Posterior vena cava (tissue), 2 donors: ENCODE data around the gene SYNM. TPM values are rescaled to one million over a fixed set of nuclear protein-coding genes. Genes with fewer than 3 reads are reported as not detected.

ENCODE experiments used
- DNase-seq: peaks from one replicate; pipeline ENCODE4 v3.0.0-alpha.2; 2020; ENCODE audit warnings: low spot score
- intact Hi-C, 2 donors: fragments of 100-400 bp; cut with DNase I; formaldehyde crosslinking; loops; one replicate each; pipeline versions ENCODE4 v1.14.1 to v1.14.2; 2022 to 2023
- total RNA-seq, 2 donors: library from RNA; stranded (reverse); fragmentation: NEBNext Ultra II Directional; extraction: Animal tissue kit (Norgen Biotek cat#: 25700); gene quantifications; one replicate each; pipeline ENCODE4 v1.2.1, GENCODE V29; 2021
- donor health status: DM: yes; HTN: yes; CAD: no.
- donor health status: DM: yes; HTN: yes; CAD: no.

Gene SYNM
- total RNA-seq, 2 donors from 2014 or later: 447 to 863 TPM

DNA sequence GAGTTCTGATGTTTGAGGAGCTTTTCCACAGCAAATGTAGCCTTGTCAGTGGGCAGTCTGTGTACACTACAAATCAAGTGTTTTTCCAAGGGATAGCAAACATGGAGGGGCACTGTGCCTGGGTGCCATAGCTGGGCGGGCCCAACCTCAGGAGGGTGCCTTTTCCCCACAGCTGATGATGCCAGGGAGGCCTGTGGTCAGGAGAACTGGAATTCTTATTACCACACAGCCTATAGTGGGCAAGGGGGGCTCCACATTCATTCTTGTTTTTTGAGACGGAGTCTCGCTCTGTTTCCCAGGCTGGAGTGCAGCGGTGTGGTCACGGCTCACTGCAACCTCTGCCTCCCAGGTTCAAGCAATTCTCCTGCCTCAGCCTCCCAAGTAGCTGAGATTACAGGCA, 41.8 kb downstream of the SYNM start:
- intact Hi-C loops: no loop called here
- peak; percentile 44 for DNase-seq

DNA sequence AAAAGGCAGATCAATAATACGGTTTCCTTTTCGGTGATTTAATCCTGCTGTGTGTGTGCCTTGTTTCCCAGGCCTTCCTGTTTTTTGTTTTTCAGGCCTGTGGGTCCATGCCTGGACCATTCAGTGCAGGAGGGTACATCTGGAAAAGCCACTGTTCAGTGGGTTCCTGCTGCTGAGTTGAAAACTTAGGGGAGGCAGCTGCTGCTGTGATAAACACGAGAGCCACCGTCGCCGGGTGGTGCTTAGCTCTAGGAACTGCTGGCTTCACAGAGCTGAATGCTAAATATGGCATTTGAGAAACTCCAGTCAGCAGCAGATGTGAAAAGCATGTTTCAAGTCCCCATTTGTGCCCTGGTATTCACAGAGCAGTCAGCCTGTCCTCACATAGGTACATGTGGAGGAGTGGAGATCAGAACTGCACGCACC, 44.0 kb downstream of the SYNM start:
- peak; percentile 80 for DNase-seq

GRCh38 chr15:99149366-99149765, 44.5 kb downstream of the SYNM start:
- DNase-seq: peak; percentile 70
- intact Hi-C loops: no loop called here

More for the DNA sequence above, 44.0 kb downstream of the SYNM start:
- intact Hi-C loops: no loop called here

GRCh38 chr15:99151156-99151555, 46.3 kb downstream of the SYNM start:
- intact Hi-C loops: no loop called here

GRCh38 chr15:99153026-99153535, 48.2 kb downstream of the SYNM start:
- intact Hi-C loops: no loop called here

More at GRCh38 chr15:99151156-99151555, 46.3 kb downstream of the SYNM start:
- DNase-seq: peak; percentile 35

GRCh38 chr15:99154271-99154670, 49.4 kb downstream of the SYNM start:
- DNase-seq: no peak
- intact Hi-C loops: no loop called here

More at GRCh38 chr15:99153026-99153535, 48.2 kb downstream of the SYNM start:
- no peak for DNase-seq

- intact Hi-C loops: no loop called here
- no peak for DNase-seq
Measured at GRCh38 chr15:99155961-99156443, 51.1 kb downstream of the SYNM start.

- DNase-seq: no peak
- intact Hi-C loops: no loop called here
Measured at GRCh38 chr15:99157456-99157855, 52.6 kb downstream of the SYNM start.

DNA sequence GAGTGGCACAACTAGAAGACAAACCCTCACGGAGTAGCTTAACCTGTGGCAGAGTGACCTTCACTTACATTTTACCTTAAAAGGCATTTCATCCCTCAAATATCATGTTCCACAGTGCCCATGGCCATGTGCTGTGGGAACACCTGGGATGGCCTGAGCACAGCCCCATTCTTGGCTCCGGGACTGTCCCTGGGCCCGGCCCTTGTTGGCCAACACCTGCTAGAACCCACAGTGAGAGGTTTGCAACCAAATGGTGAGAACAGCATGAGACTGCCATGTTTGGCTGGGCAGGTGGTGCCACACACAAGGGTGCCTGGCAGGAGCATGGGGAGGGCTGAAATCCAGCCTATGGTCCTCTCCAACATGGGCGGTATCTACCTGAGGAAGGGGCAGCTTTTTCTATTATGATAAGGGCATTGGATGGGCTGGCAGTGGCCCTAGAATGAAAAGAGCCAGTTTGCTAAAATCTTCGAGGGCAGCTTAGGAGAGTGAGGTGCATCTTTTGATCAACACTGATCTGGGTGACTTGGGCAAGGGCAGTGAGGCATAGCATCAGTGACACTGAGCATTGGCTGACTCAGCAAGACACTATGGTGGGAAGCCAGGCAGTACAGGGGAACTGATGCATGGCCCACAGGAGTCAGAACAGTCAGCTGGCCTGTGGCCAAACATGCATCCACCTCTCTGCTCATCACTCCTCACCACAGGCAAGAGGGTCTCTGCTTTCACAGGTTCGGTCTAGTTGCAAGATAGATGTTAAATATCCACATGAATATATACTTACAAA, 53.9 kb downstream of the SYNM start:
- intact Hi-C loops: no loop called here
- no peak for DNase-seq

DNA sequence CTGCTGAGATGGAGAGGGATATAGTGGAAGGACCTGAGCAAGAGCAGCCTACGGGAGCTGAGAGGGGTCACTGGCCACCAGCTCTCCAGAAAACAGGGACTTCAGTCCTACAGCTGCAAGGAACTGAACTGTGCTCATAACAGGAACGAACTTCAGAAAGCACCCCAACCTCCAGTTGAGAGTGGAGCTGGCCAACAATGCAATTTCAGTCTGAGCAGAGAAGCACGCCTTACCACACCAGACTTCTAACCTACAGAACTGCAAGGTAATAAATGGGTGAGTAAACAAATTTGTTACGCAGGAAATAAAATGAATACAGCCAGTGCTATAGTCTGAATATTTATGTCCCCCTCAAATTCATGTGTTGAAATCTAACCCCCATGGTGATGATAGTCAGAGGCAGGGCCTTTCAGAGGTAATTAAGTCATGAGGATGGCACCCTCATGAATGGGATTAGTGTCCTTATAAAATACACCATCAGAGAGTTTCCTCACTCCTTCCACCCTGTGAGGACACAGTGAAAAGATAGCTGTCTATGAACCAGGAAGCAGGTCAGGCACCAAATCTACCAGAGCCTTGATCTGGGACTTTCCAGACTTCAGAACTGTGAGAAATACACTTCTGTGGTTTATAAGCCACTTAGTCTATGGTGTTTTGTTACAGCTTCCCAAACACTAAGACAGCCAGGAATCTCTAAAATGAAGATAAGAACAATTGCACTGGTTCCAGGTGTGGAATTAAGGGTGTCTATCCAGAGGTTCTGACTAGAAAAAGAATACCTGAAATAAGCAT, 58.6 kb downstream of the SYNM start:
- intact Hi-C loops: no loop called here
- DNase-seq: no peak

GRCh38 chr15:99164119-99164518, 59.2 kb downstream of the SYNM start:
- DNase-seq: no peak
- intact Hi-C loops: no loop called here

- DNase-seq: no peak
- intact Hi-C loops: no loop called here
Measured at GRCh38 chr15:99165020-99165790, 60.3 kb downstream of the SYNM start.

- intact Hi-C loops: no loop called here
- DNase-seq: no peak
Measured at GRCh38 chr15:99165956-99166689, 61.2 kb downstream of the SYNM start.

DNA sequence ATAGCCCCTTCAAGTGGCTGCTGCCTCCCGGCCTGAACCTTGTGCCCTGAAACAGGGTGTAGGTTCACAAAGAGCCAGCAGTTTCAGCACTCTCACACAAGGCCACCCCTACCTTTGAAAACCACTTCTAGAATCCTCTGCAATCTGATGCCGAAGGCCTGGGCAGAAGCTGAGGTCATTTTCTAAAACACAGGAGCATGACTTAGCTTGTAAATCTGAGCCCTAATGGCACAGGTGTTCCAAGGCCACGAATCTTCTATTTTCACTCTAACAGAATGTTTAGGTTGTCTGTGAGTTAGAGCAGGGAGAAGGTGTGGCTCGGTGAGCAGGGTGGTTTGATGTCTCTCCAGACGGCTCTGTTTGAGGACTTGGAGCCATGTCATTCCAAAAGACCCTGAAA, 62.3 kb downstream of the SYNM start:
- intact Hi-C loops: loop anchor here in 1 of 2 donors (1.0 kb wide), 1 partner anchor 32 kb away; no protein-coding TSS in a partner anchor
- no peak for DNase-seq

DNA sequence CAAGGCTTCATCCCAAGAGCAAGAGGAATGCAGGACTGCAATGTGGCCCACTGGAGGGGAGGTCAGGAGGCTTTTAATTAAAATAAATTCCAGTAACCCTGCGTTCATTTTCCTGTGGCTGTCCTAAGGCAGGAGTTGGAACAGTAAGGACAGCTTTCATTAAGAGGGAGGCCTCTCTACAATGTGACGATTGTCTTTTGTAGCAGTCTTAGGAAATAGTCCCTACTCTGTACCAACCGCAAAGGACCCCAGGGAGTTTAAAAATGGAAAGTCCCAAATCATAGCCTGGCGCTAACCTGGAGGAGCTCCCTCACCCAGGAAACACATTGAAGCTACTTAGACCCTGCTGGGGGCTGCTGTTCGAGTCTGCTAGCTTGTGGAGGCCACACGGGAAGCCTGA, 62.8 kb downstream of the SYNM start:
- intact Hi-C loops: loop anchor here in 1 of 2 donors (1.0 kb wide), 1 partner anchor 32 kb away; no protein-coding TSS in a partner anchor

GRCh38 chr15:99168601-99169580, 64.0 kb downstream of the SYNM start:
- intact Hi-C loops: no loop called here
- DNase-seq: no peak

More for the DNA sequence above, 62.8 kb downstream of the SYNM start:
- no peak for DNase-seq

DNA sequence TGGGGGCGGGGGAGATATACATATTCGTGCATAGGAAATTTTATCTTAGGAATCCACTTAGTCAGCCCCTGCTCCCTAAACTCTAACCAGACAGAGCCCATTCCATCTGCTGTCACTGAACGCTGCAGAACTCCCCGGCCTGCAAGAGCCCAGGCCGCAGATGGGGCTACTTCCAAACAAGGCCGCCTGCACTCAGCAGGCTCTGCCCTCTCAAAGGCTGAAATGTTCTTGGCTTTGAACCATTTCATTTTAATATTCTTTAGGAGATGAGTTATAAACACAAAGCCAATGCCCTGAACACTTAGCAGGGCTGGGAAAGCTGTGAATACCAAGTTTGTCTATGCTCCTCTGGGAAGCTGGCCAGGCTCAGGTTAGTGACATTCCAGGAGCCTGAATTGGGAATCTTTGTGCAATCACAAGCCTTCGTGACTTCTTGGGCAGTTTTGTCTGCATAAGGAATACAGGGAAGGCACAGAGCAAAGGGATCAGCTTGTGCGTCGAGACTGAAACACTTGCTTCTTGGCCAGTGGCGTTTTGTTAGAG, 65.0 kb downstream of the SYNM start:
- peak; percentile 83 for DNase-seq
- intact Hi-C loops: loop anchor here in 1 of 2 donors (5.0 kb wide), 1 partner anchor 42 kb away; no protein-coding TSS in a partner anchor
